HepG2 (cell line): ENCODE measurements around the gene ZBTB20. TPM values are rescaled to one million over a fixed set of nuclear protein-coding genes. Genes with fewer than 3 reads are reported as not detected.

Source experiments
- ATAC-seq: fragments of 200-7000 bp; cut with Tn5 transposase; 3 replicates; pipeline ENCODE4 v1.9.1; 2020; ENCODE audit warnings: mild to moderate bottlenecking, moderate library complexity
- BruUV-seq: library from RNA; stranded (reverse); fragments of 400-500 nt; replicated peaks from 2 replicates; lab custom pipeline; 2021; lab: Mats Ljungman, UMichigan
- CTCF ChIA-PET: fragments of 300-600 bp; formaldehyde crosslinking; extraction: SDS; loops from one replicate; lab custom pipeline; 2021; ENCODE audit warnings: low total read pairs, inconsistent platforms, low intra/inter-chr PET ratio; lab: Yijun Ruan, JAX
- POLR2A ChIA-PET: fragments of 350-600 bp; sonication (Branson Sonifier 250); formaldehyde crosslinking; loops from one replicate; lab custom pipeline; 2020; ENCODE audit warnings: antibody characterized with exemption, inconsistent platforms; lab: Yijun Ruan, JAX
- DNase-seq: peaks from one replicate; pipeline ENCODE4 v3.0.0-alpha.2; 2015; ENCODE audit warnings: low spot score
- FAIRE-seq: peaks from 3 replicates; lab custom pipeline; 2011; peaks lifted over from hg19 to GRCh38; lab: Jason Lieb, UNC
- H2AFZ ChIP-seq: one replicate; pipeline ENCODE4 v1.6.1; 2011; ENCODE audit warnings: low read length, inconsistent platforms
- H3K27ac ChIP-seq: fragments of 300-600 bp; 3 replicates; pipeline ENCODE4 v1.8.0; 2011; ENCODE audit warnings: mixed run types, mild to moderate bottlenecking, mixed read lengths, low read length, inconsistent platforms; ENCODE audit not compliant: insufficient read depth; ENCODE audit errors: extremely low read length
- H3K27me3 ChIP-seq, 2 experiments: fragments of 200-600 bp in 1 of 2; 2 replicates in 1 of 2; 3 replicates in 1 of 2; pipeline versions ENCODE4 v1.6.0 to v1.8.0; 2011; ENCODE audit warnings: low read length in 2 of 2, mild to moderate bottlenecking in 2 of 2, moderate library complexity in 2 of 2, inconsistent platforms in 1 of 2; ENCODE audit not compliant: insufficient read depth in 2 of 2, control insufficient read depth in 1 of 2
- H3K36me3 ChIP-seq, 2 experiments: fragments of 200-600 bp in 1 of 2; replicated peaks in 1 of 2; 2 replicates in 1 of 2; 3 replicates in 1 of 2; pipeline versions ENCODE4 v1.5.1 to v1.8.0; 2011; ENCODE audit warnings: low read length in 2 of 2, inconsistent platforms in 1 of 2; ENCODE audit not compliant: insufficient read depth in 2 of 2, control insufficient read depth in 1 of 2
- H3K4me1 ChIP-seq: 2 replicates; pipeline ENCODE4 v1.5.1; 2012; ENCODE audit warnings: low read length, inconsistent platforms; ENCODE audit not compliant: insufficient read depth
- H3K4me2 ChIP-seq: 2 replicates; pipeline ENCODE4 v1.6.0; 2011; ENCODE audit warnings: low read depth, low read length, inconsistent platforms
- H3K4me3 ChIP-seq, 3 experiments: fragments of 200-600 bp in 1 of 3; sonication (generic), shearing (Covaris generic) in 1 of 3; replicated peaks in 1 of 3; 2 replicates each; pipeline ENCODE4 v1.5.1; 2011 to 2016; ENCODE audit warnings: low read length in 3 of 3, inconsistent platforms in 2 of 3, low read depth in 2 of 3, mild to moderate bottlenecking in 2 of 3, control low read depth in 1 of 3, mixed read lengths in 1 of 3; ENCODE audit not compliant: insufficient read depth in 1 of 3
- H3K79me2 ChIP-seq: one replicate; pipeline ENCODE4 v1.6.1; 2011; ENCODE audit warnings: low read length, inconsistent platforms; ENCODE audit not compliant: insufficient read depth
- H3K9ac ChIP-seq: 2 replicates; pipeline ENCODE4 v1.6.0; 2011; ENCODE audit warnings: mild to moderate bottlenecking, low read depth, low read length, inconsistent platforms; ENCODE audit not compliant: insufficient read depth
- H3K9me3 ChIP-seq: 2 replicates; pipeline ENCODE4 v1.5.1; 2012; ENCODE audit warnings: mild to moderate bottlenecking, low read length
- H4K20me1 ChIP-seq: 2 replicates; pipeline ENCODE4 v1.6.0; 2011; ENCODE audit warnings: inconsistent platforms, mild to moderate bottlenecking, low read length, moderate library complexity; ENCODE audit not compliant: insufficient read depth
- BHLHE40 ChIP-seq: IDR thresholded peaks from 2 replicates; pipeline ENCODE4 v1.6.1; 2011; ENCODE audit warnings: low read length, improper control_type of control experiment
- CC2D1A ChIP-seq: sonication (generic); formaldehyde crosslinking; IDR thresholded peaks from 2 replicates; pipeline ENCODE4 v1.8.1; 2023; ENCODE audit warnings: mild to moderate bottlenecking, missing genetic modification reagents
- HOXA9 ChIP-seq: sonication (generic); formaldehyde crosslinking; IDR thresholded peaks from 2 replicates; pipeline ENCODE4 v1.8.1; 2022; ENCODE audit warnings: missing genetic modification reagents, mild to moderate bottlenecking, moderate library complexity, borderline replicate concordance
- HOXD1 ChIP-seq: sonication (generic); formaldehyde crosslinking; IDR thresholded peaks from 2 replicates; pipeline ENCODE4 v1.5.0; 2020; ENCODE audit warnings: missing genetic modification reagents
- NFYB ChIP-seq: sonication (generic); formaldehyde crosslinking; IDR thresholded peaks from 2 replicates; pipeline ENCODE4 v1.4.0; 2020; ENCODE audit warnings: missing genetic modification reagents
- RBM39 ChIP-seq: fragments of 200-400 bp; formaldehyde crosslinking; IDR thresholded peaks from one replicate; pipeline ENCODE4 v1.6.1; 2018; ENCODE audit warnings: antibody characterized with exemption, mild to moderate bottlenecking, low read depth, low read length; ENCODE audit not compliant: poor library complexity, severe bottlenecking
- ZBTB7A ChIP-seq: sonication (generic); formaldehyde crosslinking; IDR thresholded peaks from 2 replicates; pipeline ENCODE4 v1.8.0; 2022; ENCODE audit warnings: mild to moderate bottlenecking, missing genetic modification reagents
- ZFP36L1 ChIP-seq: sonication (generic); formaldehyde crosslinking; IDR thresholded peaks from 2 replicates; pipeline ENCODE4 v1.8.0; 2022; ENCODE audit warnings: mild to moderate bottlenecking, missing genetic modification reagents, moderate library complexity
- ZNF138 ChIP-seq: sonication (generic); formaldehyde crosslinking; IDR thresholded peaks from 2 replicates; pipeline ENCODE4 v1.5.0; 2020; ENCODE audit warnings: mild to moderate bottlenecking, low read depth, missing genetic modification reagents
- ZNF317 ChIP-seq: sonication (generic); formaldehyde crosslinking; IDR thresholded peaks from 2 replicates; pipeline ENCODE4 v1.5.0; 2020; ENCODE audit warnings: mild to moderate bottlenecking, missing genetic modification reagents
- ZNF333 ChIP-seq: sonication (generic); formaldehyde crosslinking; IDR thresholded peaks from 2 replicates; pipeline ENCODE4 v1.4.0; 2020; ENCODE audit warnings: mild to moderate bottlenecking, missing genetic modification reagents, borderline replicate concordance
- WGBS: methylation state at CpG from one replicate; pipeline ENCODE4 v1.1.6; 2017; ENCODE audit warnings: low lambda C conversion rate; 5-methylcytosine and 5-hydroxymethylcytosine counted together
- in situ Hi-C: cut with HindIII; loops from 2 replicates; pipeline ENCODE4 v1.10.0; 2017; ENCODE audit warnings: low pct_unique_long_range_greater_than_20kb; ENCODE audit not compliant: extremely low pct_ligation_motif_present
- intact Hi-C: fragments of 100-400 bp; cut with micrococcal nuclease; formaldehyde crosslinking; loops from one replicate; pipeline ENCODE4 v1.10.0; 2022; ENCODE audit not compliant: unreplicated experiment
- polyA plus RNA-seq, 8 experiments: library from polyadenylated mRNA; depleted of rRNA in 3 of 8; stranded (reverse) in 7 of 8; unstranded in 1 of 8; fragments of >200 nt; fragmentation: Illumina TruSeq in 4 of 8; extraction: Trizol in 4 of 8; gene quantifications; 2 replicates each; pipeline versions ENCODE4 v1.2.1 to v1.2.3, GENCODE V29; 2011 to 2016; ENCODE audit warnings: low read depth in 4 of 8, missing spikeins in 1 of 8, mixed read lengths in 1 of 8; ENCODE audit not compliant: insufficient read depth in 1 of 8
- total RNA-seq, 5 experiments: library from RNA; depleted of rRNA; stranded (reverse); fragments of >200 nt; fragmentation: Illumina TruSeq; extraction: Trizol; gene quantifications; 2 replicates each; pipeline ENCODE4 v1.2.3, GENCODE V29; 2016; ENCODE audit warnings: low read depth in 1 of 5
- TF ChIP-seq, protein P1 (sequence below): sonication (generic); formaldehyde crosslinking; IDR thresholded peaks from 2 replicates; pipeline ENCODE4 v1.5.1; 2020; ENCODE audit warnings: missing genetic modification reagents, mild to moderate bottlenecking, borderline replicate concordance

Gene ZBTB20
- total and polyA plus RNA-seq, 2 of the 13 experiments (the other 11 are each of a cell fraction or from before 2014, with no cell fraction given) = 1.9 to 8.8 TPM

- WGBS = 98% methylated on average over 6 of the region's 6 CpGs
- in situ Hi-C loops = no loop called here
- no peak overlapping the region for H2AFZ ChIP-seq
These were observed 562.2 kb downstream of the ZBTB20 start for GRCh38 chr3:114584734-114585371.

GRCh38 chr3:114582929-114583328 lies 564.2 kb downstream of the ZBTB20 start:
- no peak overlapping the region for H2AFZ ChIP-seq

More at GRCh38 chr3:114584734-114585371, 562.2 kb downstream of the ZBTB20 start:
- TF ChIP-seq CC2D1A (CRISPR knock-in tag) = no peak
- TF ChIP-seq ZBTB7A (CRISPR knock-in tag) = no peak
- no peak for TF ChIP-seq ZNF138 (CRISPR knock-in tag)
- no peak for TF ChIP-seq HOXA9 (CRISPR knock-in tag)
- no peak for TF ChIP-seq ZNF317 (CRISPR knock-in tag)
- no peak for TF ChIP-seq BHLHE40
- H3K9me3 ChIP-seq = no peaks in the 10 kb centered on the region
- ATAC-seq = no peak
- H3K79me2 ChIP-seq = peaks cover 5% of the 10 kb centered on the region
- ChIA-PET CTCF (no interaction called here), POLR2A (no interaction called here)
- H3K36me3 ChIP-seq = no peaks in the 10 kb centered on the region
- H3K4me3 ChIP-seq = no peak overlapping the region
- H3K27me3 ChIP-seq = no peaks in the 10 kb centered on the region; a peak in 1 of 5 replicates
- H3K4me1 ChIP-seq = peaks cover 7% of the 10 kb centered on the region
- no peak overlapping the region for H3K27ac ChIP-seq
- DNase-seq = no peak
- no peak for FAIRE-seq
- H4K20me1 ChIP-seq = no peaks in the 10 kb centered on the region
- H3K9ac ChIP-seq = no peak overlapping the region
- no peak overlapping the region for H3K4me2 ChIP-seq
- BruUV-seq = no TSS peak
- intact Hi-C loops = loop anchor here (1.0 kb wide), 1 partner anchor 28 kb away; no protein-coding TSS in a partner anchor

More at GRCh38 chr3:114582929-114583328, 564.2 kb downstream of the ZBTB20 start:
- TF ChIP-seq ZNF333 (CRISPR knock-in tag) = no peak
- TF ChIP-seq NFYB (CRISPR knock-in tag) = no peak
- TF ChIP-seq ZFP36L1 (CRISPR knock-in tag) = no peak
- TF ChIP-seq RBM39 = no peak
- TF ChIP-seq HOXD1 (CRISPR knock-in tag) = no peak
- TF ChIP-seq, protein P1, sequence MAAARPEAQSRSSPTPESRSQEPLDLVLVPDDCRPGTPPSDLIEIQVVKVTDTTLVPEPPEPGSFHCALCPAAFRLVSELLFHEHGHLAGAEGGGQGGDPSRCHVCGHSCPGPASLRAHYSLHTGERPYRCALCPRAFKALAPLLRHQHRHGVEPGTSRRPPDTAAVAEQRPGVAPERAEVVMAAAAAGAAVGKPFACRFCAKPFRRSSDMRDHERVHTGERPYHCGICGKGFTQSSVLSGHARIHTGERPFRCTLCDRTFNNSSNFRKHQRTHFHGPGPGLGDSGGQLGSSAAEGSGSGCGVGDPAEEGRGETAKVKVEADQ (CRISPR knock-in tag) = no peak
- TF ChIP-seq, all 625 proteins: peak for 0
- Histone ChIP-seq H3K4me2 (no peak overlapping the region), H4K20me1 (no peaks in the 10 kb centered on the region), H3K27ac (no peak overlapping the region), H3K9ac (no peak overlapping the region), H3K9me3 (no peaks in the 10 kb centered on the region), H3K4me1 (peaks cover 7% of the 10 kb centered on the region), H3K27me3 (no peaks in the 10 kb centered on the region; a peak in 1 of 5 replicates), H3K79me2 (peaks cover 5% of the 10 kb centered on the region), H3K36me3 (no peaks in the 10 kb centered on the region), H3K4me3 (no peak overlapping the region)
- ATAC-seq = no peak
- FAIRE-seq = no peak
- 98% methylated on average over 2 of the region's 2 CpGs for WGBS
- intact Hi-C loops (no loop called here), in situ Hi-C loops (no loop called here)
- DNase-seq = no peak
- BruUV-seq = no TSS peak
- ChIA-PET CTCF (no interaction called here), POLR2A (no interaction called here)
